NCI-H82 (cell line): ENCODE measurements around the gene KLF16.

ENCODE experiments used
- DNase-seq: peaks from one replicate; lab custom pipeline; 2025; lab: John Stamatoyannopoulos, UW

The KLF16 gene

DNA sequence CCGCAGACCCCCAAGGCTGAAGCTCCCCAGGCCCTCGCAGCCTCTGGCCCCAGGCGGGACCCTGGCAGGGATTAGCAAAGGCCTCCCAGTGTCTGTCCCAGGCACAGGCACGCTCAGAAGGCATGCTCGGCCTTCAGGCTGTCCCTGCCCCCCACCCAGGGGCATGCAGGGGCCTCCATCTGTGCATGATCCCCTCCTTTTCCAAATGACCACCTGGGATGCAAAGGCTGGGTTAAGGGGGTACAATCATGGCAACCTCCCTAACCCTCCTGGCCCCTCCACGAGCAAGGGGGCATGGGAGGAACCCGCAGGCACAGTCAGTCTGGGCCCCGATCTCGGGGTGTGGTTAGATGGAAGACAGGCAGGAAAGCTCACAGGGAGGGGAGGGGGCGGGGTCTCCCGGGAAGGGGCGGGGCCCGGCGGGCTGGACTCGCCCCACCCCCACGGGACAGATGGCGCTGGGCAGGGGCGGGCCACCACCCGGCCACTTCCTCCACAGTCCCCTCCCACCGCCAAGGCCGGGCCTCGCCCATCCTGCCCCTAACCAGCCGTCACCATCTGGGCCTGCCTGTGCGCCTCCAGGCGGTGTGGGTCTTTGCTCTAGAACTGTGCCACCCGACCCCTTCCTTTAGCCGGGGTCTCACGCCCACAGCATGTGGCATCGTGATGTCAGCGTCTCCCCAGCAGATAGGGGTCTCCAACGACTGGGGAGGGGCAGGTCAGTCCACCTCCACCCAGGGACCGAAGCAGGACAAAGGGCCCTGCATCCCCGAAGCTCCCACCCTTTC is 8.1 kb downstream of the KLF16 start:
- peak; percentile 96 for DNase-seq

GRCh38 chr19:1854542-1855039 is 8.8 kb downstream of the KLF16 start:
- peak; percentile 75 for DNase-seq

- no peak for DNase-seq
Measured at GRCh38 chr19:1854039-1854541, 9.3 kb downstream of the KLF16 start.

- DNase-seq: peak; percentile 87
Measured at GRCh38 chr19:1853295-1854038, 9.9 kb downstream of the KLF16 start.

DNA sequence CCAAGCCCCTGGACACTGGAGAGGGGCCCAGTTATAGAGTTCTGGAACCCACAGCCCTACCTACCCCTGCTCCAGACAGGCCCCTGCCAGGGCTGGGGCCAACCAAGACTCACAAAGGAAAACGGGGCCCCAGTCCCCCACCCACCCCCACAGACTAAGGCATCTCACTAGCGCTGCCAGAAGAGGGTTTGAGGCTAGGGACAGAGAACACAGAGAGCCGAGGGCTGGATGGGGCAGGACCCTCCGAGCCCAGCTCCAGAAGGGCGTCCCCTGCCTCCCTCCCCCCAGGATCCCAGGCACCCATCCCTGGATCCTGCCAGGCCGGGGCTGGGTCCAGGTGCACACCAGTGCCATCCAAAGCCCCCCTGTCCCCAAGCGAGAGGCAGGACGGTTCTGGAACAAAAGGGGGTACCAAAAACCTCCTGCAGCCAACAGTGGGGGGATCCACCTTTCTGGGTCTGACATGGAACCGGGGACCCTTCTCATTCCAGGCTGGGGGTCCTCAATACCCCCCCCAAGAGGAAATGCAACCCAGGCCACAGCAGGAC is 10.7 kb downstream of the KLF16 start:
- no peak for DNase-seq

DNA sequence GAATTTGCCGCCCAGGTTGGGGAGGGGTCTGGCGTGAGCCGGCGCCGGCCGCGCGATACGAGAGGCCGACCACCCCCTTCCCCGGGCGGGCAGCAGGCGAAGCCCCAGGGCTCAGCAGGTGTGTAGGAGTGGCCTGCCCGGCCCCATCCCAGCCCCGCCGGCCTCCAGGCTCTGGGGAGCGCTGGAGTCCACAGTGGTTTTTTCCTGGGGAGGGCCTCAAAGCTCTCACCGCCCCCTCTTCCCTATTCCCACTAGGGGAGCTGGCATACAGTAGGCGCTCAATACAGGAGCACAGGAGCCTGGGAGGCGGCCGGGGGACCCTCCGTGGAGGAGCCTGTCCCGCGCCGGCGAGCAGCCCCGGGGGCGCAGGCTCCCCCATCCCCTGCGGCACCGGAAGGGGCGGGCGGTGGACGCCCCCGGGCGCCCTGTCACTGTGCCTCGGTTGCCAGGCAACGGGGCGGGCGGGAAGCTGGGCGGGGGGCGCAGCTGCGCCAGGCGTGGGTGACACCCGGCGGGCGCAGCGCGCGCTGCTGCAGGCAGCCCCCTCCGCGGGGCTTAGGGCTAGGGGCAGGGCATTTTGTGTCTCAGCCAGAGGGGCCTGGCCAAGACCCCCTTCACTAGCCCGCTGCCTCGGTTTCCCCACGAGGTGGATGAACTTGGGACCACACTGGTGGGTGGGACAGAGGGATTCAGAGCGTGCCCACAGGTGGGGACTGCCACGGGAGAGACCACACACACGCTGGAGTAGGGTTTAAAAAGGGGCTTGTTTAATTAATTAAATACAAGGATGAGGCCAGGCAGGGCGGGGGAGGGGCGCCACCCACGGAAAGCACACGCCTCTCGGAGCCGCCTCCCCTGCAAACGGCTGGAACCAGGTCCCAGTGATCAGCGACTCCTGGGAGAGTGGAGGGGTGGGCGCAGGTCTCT is 11.5 kb downstream of the KLF16 start:
- DNase-seq: peak; percentile 38

GRCh38 chr19:1850809-1851653 is 12.3 kb downstream of the KLF16 start:
- DNase-seq: no peak

DNA sequence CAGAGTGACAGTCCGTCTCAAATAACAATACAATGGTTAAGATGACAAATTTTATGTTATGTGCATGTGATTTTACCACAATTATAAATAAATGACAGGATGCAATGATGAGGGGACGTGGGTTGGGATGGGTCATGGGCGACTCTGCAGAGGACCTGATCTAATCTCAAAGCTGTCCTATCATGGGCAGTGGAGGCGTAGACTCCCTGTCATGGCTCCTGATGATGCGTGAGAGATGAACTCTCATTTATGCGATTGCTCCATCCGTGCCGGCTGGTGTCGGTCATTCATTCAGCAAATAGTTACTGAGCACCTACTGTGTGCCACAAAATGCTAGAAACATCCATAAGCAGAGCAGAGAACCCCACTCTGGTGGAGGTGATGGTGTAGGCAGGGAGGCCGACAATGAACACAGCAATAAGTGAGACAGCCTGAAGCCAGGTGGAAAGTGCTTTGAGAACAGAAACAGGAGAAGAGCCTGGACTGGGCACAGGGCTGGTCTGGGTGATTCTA is 13.4 kb downstream of the KLF16 start:
- DNase-seq: no peak

GRCh38 chr19:1849132-1849474 is 14.3 kb downstream of the KLF16 start:
- DNase-seq: no peak

DNA sequence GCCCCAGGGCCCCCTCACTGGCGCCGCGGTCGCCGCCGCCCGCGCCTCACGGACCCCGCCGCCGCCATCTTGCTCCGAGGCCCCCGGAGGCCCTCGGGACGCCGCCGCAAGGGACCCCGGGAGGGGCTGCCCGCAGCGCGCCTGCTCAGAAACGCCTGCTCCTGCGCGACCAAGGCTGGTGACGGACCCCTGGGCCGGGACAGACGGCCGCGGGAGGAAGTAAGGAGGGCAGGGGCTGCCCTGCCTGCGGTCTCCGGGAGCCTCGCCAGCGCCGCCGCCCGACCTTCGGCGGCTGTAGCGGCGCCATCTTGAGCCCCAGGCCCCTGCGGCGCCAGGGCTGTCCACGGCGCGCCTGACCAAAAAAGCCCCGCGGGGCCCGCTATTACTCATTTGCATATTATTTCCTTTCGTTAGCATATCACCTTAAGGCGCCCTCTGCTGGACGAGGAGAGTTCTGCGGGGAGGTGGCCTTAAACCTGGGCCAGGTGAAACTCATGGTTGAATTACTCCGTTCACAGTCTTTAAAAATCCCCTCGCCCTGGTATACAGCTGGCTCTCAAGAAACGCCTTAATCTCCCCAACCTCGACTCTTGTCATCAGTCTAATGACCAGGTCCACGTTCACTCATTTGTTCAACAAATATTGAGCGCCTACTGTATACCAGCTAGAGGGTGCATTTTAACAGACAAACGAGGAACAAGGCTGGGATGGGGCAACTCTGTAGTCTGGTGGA is 14.8 kb downstream of the KLF16 start, which contains the start of gene REXO1:
REXO1 (minus strand) TSS at position 85 of the 733 bp plus-strand sequence. CDS start 125 bp downstream, outside the sequence.
- DNase-seq: peak; percentile 95

GRCh38 chr19:1847684-1848398 is 15.5 kb downstream of the KLF16 start:
- peak; percentile 28 for DNase-seq

DNA sequence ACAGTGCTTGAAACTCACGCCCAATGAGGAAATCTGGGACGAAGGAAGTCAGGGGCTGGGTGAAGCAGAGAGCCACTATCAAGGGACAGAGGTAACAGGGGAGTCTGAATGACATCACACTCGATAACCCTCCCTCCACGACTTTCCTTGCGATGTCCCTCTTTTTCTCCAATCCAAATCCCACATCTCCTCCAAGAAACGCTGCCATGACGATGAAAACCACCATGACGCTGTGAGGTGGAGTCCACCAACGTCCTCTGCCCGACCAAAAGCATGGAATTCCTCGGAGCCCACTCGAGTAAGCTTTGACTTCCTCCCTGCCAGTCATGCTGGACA is 16.1 kb downstream of the KLF16 start:
- DNase-seq: no peak

GRCh38 chr19:1846517-1847204 is 16.7 kb downstream of the KLF16 start:
- DNase-seq: no peak

GRCh38 chr19:1845642-1846041 is 17.7 kb downstream of the KLF16 start:
- DNase-seq: no peak

DNA sequence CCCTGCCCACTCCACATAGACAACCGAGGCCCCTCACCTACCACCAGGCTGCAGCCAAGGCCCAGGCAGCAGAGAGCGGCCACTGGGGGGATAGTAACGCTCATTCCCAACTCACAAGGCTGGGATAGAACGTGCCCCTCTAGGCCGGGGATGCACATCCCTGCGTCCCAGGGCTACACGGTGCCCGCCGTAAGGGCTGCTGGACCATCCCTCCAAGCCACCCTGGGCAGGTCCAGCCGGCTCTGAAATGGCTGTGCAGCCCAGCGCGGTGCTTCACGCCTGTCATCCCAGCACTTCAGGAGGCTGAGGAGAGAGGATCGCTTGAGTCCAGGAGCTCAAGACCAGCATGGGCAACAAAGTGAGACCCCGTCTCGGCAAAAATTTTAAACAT is 18.3 kb downstream of the KLF16 start:
- no peak for DNase-seq

- DNase-seq: no peak
Measured at GRCh38 chr19:1844513-1845124, 18.8 kb downstream of the KLF16 start.

DNA sequence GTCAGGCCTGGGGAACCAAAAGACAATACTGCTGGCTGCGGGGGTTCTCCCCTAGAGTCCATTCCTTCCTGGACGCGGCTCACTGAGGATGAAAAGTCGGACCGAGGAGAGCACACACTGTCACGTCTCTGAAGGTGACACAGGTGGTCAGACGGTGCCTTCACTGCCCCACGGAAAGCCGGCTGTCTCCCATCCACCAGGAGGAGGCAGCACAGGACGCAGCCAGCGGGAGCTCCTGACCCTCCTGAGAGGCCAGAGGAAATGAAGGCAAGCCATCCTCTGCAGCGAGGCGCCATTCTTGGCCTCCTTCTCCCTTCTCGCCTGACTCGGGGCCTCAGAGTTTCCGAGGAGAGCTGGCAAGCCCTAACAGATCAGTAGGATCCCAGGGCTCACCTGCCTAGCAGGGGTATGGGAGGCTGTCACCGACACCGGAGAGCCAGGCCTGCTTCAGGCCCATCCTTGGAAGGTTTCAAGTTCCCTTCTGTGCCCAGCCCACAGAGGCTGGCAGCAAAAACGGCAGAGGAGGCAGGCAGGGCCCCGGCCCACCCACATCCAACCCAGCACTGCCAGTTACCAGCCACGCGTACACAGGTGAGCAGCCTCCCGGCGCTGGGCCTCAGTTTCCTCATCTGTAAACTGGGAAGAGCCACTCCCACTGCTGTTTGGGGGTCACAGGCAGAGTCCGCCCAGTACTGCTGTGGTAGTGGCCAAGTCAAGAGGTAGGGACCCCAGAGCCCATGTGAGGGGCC is 19.6 kb downstream of the KLF16 start:
- DNase-seq: no peak
